Activated CD4-positive, alpha-beta T cell treated with anti-CD3 and anti-CD28 coated beads, Interleukin-2, amount 50 U/mL, for 24 hours (primary cell): ENCODE measurements around the gene TBC1D1.

Experiments
- DNase-seq, 2 donors: peaks; one replicate each; pipeline ENCODE4 v3.0.0-alpha.2; 2020; ENCODE audit warnings: low read depth in 1 of 2, low spot score in 1 of 2

TBC1D1 gene

GRCh38 chr4:38045289-38045988 is 154.6 kb downstream of the TBC1D1 start:
- DNase-seq = no peak

- no peak for DNase-seq
Observed at GRCh38 chr4:38046727-38047489, 156.0 kb downstream of the TBC1D1 start.

GRCh38 chr4:38049545-38050170 is 158.8 kb downstream of the TBC1D1 start:
- DNase-seq = no peak

- DNase-seq = no peak
Observed at GRCh38 chr4:38050560-38051350, 159.9 kb downstream of the TBC1D1 start.

GRCh38 chr4:38055566-38055965 is 164.7 kb downstream of the TBC1D1 start:
- DNase-seq = no peak

- no peak for DNase-seq
Observed at GRCh38 chr4:38056011-38056685, 165.3 kb downstream of the TBC1D1 start.

- no peak for DNase-seq
Observed at GRCh38 chr4:38058151-38058550, 167.3 kb downstream of the TBC1D1 start.

GRCh38 chr4:38060829-38061431 is 170.0 kb downstream of the TBC1D1 start:
- DNase-seq = no peak

- peak; percentile 41 to 56 for DNase-seq
Observed at GRCh38 chr4:38062088-38062775, 171.3 kb downstream of the TBC1D1 start.

GRCh38 chr4:38062776-38063097 is 171.9 kb downstream of the TBC1D1 start:
- DNase-seq = no peak

- no peak for DNase-seq
Observed at GRCh38 chr4:38065176-38065575, 174.3 kb downstream of the TBC1D1 start.

GRCh38 chr4:38065900-38066299 is 175.0 kb downstream of the TBC1D1 start:
- DNase-seq = no peak

GRCh38 chr4:38067499-38067898 is 176.6 kb downstream of the TBC1D1 start:
- DNase-seq = no peak

- no peak for DNase-seq
Observed at GRCh38 chr4:38068107-38068506, 177.2 kb downstream of the TBC1D1 start.

- peak in 1 of 2 donors; percentile 21 for DNase-seq
Observed at GRCh38 chr4:38069271-38069760, 178.4 kb downstream of the TBC1D1 start.

- DNase-seq = no peak
Observed at GRCh38 chr4:38071801-38072431, 181.0 kb downstream of the TBC1D1 start.

- DNase-seq = no peak
Observed at GRCh38 chr4:38072578-38072977, 181.7 kb downstream of the TBC1D1 start.

GRCh38 chr4:38073596-38074234 is 182.8 kb downstream of the TBC1D1 start:
- no peak for DNase-seq
